Mesendoderm (in vitro differentiated cells): ENCODE data around the gene CYFIP1.

Experiments
- DNase-seq: peaks from one replicate; pipeline ENCODE4 v3.0.0; 2013
- H2AK5ac ChIP-seq: 2 replicates; pipeline ENCODE4 v1.6.1; 2013; ENCODE audit warnings: low read length, inconsistent platforms
- H2BK120ac ChIP-seq: 2 replicates; pipeline ENCODE4 v1.6.1; 2013; ENCODE audit warnings: low read depth, mild to moderate bottlenecking, low read length, moderate library complexity, mixed read lengths
- H2BK15ac ChIP-seq: replicated peaks from 2 replicates; pipeline ENCODE4 v1.6.1; 2013; ENCODE audit warnings: low read depth, mild to moderate bottlenecking, moderate library complexity
- H2BK5ac ChIP-seq: 2 replicates; pipeline ENCODE4 v1.6.1; 2013; ENCODE audit warnings: low read length, inconsistent platforms
- H3K18ac ChIP-seq: 2 replicates; pipeline ENCODE4 v1.6.1; 2013; ENCODE audit warnings: mild to moderate bottlenecking, low read length, mixed read lengths
- H3K23ac ChIP-seq: one replicate; pipeline ENCODE4 v1.6.1; 2013; ENCODE audit warnings: low read length
- H3K27ac ChIP-seq: 2 replicates; pipeline ENCODE4 v1.5.1; 2013; ENCODE audit warnings: low read depth, mild to moderate bottlenecking, inconsistent platforms, low read length, moderate library complexity
- H3K27me3 ChIP-seq: 2 replicates; pipeline ENCODE4 v1.6.1; 2013; ENCODE audit warnings: low read length, control low read depth, mild to moderate bottlenecking, inconsistent platforms; ENCODE audit not compliant: insufficient read depth, poor library complexity
- H3K36me3 ChIP-seq: 2 replicates; pipeline ENCODE4 v1.6.1; 2013; ENCODE audit warnings: low read length, inconsistent platforms; ENCODE audit not compliant: control insufficient read depth, insufficient read depth
- H3K4ac ChIP-seq: one replicate; pipeline ENCODE4 v1.6.1; 2013; ENCODE audit warnings: low read depth, mild to moderate bottlenecking, low read length, moderate library complexity
- H3K4me1 ChIP-seq: 2 replicates; pipeline ENCODE4 v1.6.1; 2013; ENCODE audit warnings: low read depth, low read length, inconsistent platforms; ENCODE audit not compliant: control insufficient read depth
- H3K4me2 ChIP-seq: 2 replicates; pipeline ENCODE4 v1.6.1; 2013; ENCODE audit warnings: low read length
- H3K4me3 ChIP-seq: 2 replicates; pipeline ENCODE4 v1.5.1; 2013; ENCODE audit warnings: mild to moderate bottlenecking, low read length
- H3K56ac ChIP-seq: one replicate; pipeline ENCODE4 v1.6.1; 2013; ENCODE audit warnings: low read length
- H3K79me1 ChIP-seq: 2 replicates; pipeline ENCODE4 v1.6.1; 2013; ENCODE audit warnings: low read length, inconsistent platforms
- H3K79me2 ChIP-seq: 2 replicates; pipeline ENCODE4 v1.6.1; 2013; ENCODE audit warnings: mild to moderate bottlenecking, low read length; ENCODE audit not compliant: control insufficient read depth, insufficient read depth
- H3K9ac ChIP-seq: 2 replicates; pipeline ENCODE4 v1.6.1; 2013; ENCODE audit warnings: low read length, inconsistent platforms
- H4K5ac ChIP-seq: one replicate; pipeline ENCODE4 v1.6.1; 2013; ENCODE audit warnings: low read length
- H4K8ac ChIP-seq: one replicate; pipeline ENCODE4 v1.6.1; 2013; ENCODE audit warnings: low read depth, mild to moderate bottlenecking, control low read depth, low read length, moderate library complexity
- WGBS: extraction: QIAGEN DNeasy Blood & Tissue Kit; methylation state at CpG from one replicate; pipeline ENCODE4 v1.1.7; 2013; ENCODE audit warnings: low lambda C conversion rate, missing lambda C conversion rate; ENCODE audit not compliant: insufficient coverage; ENCODE audit errors: extremely low coverage; 5-methylcytosine and 5-hydroxymethylcytosine counted together

CYFIP1 gene

DNA sequence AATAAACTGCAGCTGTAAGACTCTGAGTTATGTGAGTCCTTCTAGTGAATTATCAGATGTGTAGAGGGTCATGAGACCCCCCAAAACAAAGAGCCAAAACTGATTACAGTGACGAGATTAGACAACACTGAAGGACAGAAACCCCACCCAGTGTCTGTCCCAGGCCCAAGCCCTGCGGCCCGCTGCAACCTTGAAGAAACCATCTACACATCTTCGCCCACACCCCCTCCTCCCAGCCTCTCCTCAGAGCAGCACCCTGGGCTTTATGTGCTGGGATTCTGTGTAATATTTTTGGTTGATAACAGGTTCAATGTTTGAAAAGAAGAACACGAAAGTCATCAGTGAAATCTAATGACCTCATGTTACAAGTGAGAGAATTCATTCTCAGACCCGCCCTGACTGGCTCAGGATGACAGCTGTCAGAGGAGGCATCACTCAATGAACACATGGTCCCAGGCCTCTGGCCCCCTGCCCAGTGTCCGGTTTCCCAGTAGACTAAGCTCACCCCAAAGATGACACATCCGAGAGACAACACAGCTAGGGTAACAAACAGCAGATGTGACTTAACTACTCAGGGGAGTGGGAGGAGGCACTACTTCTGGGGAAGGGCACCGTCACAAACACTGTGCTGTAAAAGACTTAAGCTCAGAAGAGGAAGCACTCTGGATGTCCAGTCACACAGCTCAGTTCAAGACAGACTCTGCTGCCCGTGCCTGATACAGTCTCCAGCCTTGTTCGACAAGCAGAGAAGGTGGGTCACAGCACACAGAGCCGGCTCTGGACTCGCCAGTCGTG is 92.8 kb downstream of the CYFIP1 start:
- no peak overlapping the region for H3K4me3 ChIP-seq
- no peak overlapping the region for H2BK5ac ChIP-seq
- H3K79me2 ChIP-seq = no peaks in the 10 kb centered on the region
- H3K36me3 ChIP-seq = peaks cover 3% of the 10 kb centered on the region
- H4K5ac ChIP-seq = no peak overlapping the region
- H3K4me2 ChIP-seq = no peak overlapping the region
- no CpG with 5 or more reads among the region's 14 CpGs for WGBS
- no peak overlapping the region for H4K8ac ChIP-seq
- no peak overlapping the region for H3K4ac ChIP-seq
- H3K4me1 ChIP-seq = no peaks in the 10 kb centered on the region
- no peak overlapping the region for H3K9ac ChIP-seq
- no peak overlapping the region for H3K27ac ChIP-seq
- H2AK5ac ChIP-seq = no peak overlapping the region
- no peaks in the 10 kb centered on the region for H3K27me3 ChIP-seq
- H3K79me1 ChIP-seq = no peaks in the 10 kb centered on the region
- no peak overlapping the region for H3K56ac ChIP-seq
- DNase-seq = no peak
- H3K23ac ChIP-seq = no peak overlapping the region
- H3K18ac ChIP-seq = no peak overlapping the region
- H2BK120ac ChIP-seq = no peak overlapping the region
- H2BK15ac ChIP-seq = no peak overlapping the region

DNA sequence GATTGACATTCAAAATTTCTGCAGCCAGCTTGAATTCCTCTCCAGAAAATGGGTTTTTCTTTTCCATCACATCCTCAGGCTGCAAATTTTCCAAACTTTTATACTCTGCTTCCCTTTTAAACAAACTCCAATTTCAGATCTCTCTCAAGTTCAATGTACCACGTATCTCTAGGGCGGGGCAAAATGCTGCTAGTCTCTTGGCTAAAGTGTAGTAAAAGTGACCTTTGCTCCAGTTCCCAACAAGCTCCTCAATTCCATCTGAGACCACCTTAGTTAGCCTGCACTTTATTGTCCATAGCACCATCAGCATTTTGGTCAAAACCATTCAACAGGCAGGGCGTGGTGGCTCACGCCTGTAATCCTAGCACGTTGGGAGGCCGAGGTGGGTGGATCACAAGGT is 95.0 kb downstream of the CYFIP1 start:
- Histone ChIP-seq H3K4me1 (no peaks in the 10 kb centered on the region), H3K4me2 (no peak overlapping the region), H3K18ac (no peak overlapping the region), H2BK120ac (no peak overlapping the region), H3K79me1 (no peaks in the 10 kb centered on the region), H3K4ac (no peak overlapping the region), H2AK5ac (no peak overlapping the region), H4K5ac (no peak overlapping the region), H3K23ac (no peak overlapping the region), H3K9ac (no peak overlapping the region), H3K36me3 (peaks cover 3% of the 10 kb centered on the region), H3K56ac (no peak overlapping the region), H2BK5ac (no peak overlapping the region), H2BK15ac (no peak overlapping the region), H3K79me2 (no peaks in the 10 kb centered on the region), H4K8ac (no peak overlapping the region), H3K27me3 (no peaks in the 10 kb centered on the region), H3K4me3 (no peak overlapping the region), H3K27ac (no peak overlapping the region)
- no CpG with 5 or more reads among the region's 6 CpGs for WGBS
- no peak for DNase-seq

DNA sequence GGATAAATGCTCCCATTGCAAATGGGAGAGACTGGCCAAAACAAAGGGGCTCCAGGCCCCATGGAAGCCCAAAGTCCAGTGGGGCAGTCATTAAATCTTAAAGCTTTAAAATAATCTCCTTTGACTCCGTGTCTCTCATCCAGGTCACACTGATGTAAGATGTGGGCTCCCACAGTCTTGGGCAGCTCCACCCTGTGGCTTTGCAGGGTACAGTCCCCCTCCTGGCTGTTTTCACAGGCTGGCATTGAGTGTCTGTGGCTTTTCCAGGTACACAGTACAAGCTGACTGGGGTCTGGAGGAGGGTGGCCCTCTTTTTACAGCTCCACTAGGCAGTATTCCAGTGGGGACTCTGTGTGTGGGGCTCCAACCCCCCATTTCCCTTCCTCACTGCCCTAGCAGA is 95.8 kb downstream of the CYFIP1 start:
- no CpG with 5 or more reads among the region's 1 CpG for WGBS
- no peak overlapping the region for H3K4me2 ChIP-seq
- no peak overlapping the region for H2BK15ac ChIP-seq
- no peak overlapping the region for H2AK5ac ChIP-seq
- H3K79me2 ChIP-seq = no peaks in the 10 kb centered on the region
- no peak overlapping the region for H4K8ac ChIP-seq
- no peak overlapping the region for H2BK5ac ChIP-seq
- DNase-seq = no peak
- no peak overlapping the region for H3K18ac ChIP-seq
- no peak overlapping the region for H3K23ac ChIP-seq
- H3K4ac ChIP-seq = no peak overlapping the region
- H3K9ac ChIP-seq = no peak overlapping the region
- no peak overlapping the region for H4K5ac ChIP-seq
- no peak overlapping the region for H3K4me3 ChIP-seq
- peak overlapping the region; percentile 15 for H3K56ac ChIP-seq
- no peaks in the 10 kb centered on the region for H3K79me1 ChIP-seq
- no peaks in the 10 kb centered on the region for H3K4me1 ChIP-seq
- no peak overlapping the region for H3K27ac ChIP-seq
- peaks cover 3% of the 10 kb centered on the region for H3K36me3 ChIP-seq
- no peak overlapping the region for H2BK120ac ChIP-seq
- no peaks in the 10 kb centered on the region for H3K27me3 ChIP-seq

DNA sequence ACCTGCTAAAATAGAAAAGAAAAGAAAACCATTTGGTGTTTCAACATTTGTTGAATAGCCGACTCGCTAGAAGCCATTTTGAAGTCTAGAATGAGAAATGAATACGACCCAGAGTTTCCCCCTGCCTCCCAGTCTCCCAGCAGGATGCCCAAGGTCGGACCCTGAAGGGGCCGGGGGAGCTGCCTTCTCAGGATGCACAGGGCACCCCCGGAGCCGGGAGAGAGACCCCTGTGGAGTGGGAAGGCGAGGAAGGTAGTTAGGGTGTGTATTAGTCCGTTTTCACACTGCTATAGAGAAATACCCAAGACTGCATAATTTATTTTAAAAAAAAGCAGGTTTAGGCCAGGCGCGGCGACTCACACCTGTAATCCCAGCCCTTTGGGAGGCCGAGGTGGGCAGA is 97.0 kb downstream of the CYFIP1 start:
- Histone ChIP-seq H2BK5ac (no peak overlapping the region), H3K18ac (no peak overlapping the region), H3K56ac (no peak overlapping the region), H4K8ac (no peak overlapping the region), H4K5ac (no peak overlapping the region), H3K4ac (no peak overlapping the region), H3K4me1 (no peaks in the 10 kb centered on the region), H3K27me3 (no peaks in the 10 kb centered on the region), H3K27ac (no peak overlapping the region), H3K79me2 (no peaks in the 10 kb centered on the region), H3K23ac (no peak overlapping the region), H2BK120ac (no peak overlapping the region), H3K4me2 (no peak overlapping the region), H2AK5ac (no peak overlapping the region), H3K36me3 (peaks cover 3% of the 10 kb centered on the region), H3K4me3 (no peak overlapping the region), H3K9ac (no peak overlapping the region), H3K79me1 (no peaks in the 10 kb centered on the region), H2BK15ac (no peak overlapping the region)
- no peak for DNase-seq
- WGBS = no CpG with 5 or more reads among the region's 13 CpGs

DNA sequence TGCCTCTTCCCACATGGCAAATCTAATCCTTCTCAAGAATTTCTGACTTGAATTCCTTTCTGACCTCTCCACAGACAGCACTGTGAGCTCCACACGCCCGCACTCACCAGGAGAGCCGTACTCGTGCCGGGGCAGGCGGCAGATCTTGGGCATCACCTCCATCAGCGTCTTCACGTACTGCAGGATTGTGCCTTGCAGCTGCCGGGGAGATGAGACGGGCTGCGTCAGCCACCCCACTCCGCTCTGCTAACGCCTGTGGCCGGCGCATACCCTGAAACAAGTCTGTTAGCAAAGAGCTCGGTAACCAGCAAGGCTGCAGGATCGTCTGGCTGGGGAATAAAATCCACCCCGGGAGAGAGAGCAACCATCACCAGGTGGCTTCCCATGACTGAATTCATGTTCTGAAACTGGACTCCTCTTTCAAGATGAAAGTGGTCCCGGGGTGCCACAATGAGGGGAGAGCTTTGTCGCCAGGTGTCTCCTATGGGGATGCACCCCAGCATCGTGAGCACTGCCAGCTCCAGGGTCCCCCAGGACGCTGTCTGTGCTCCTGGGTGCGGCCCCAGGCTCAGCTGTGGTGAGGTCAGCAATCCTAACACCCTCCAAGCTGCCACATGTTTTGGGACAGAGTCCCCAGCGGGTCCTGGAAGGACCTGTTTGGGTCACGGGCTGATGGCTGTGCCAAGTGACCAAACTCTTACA is 98.3 kb downstream of the CYFIP1 start:
- no peak overlapping the region for H3K9ac ChIP-seq
- H2BK120ac ChIP-seq = no peak overlapping the region
- H2AK5ac ChIP-seq = no peak overlapping the region
- H3K27me3 ChIP-seq = no peaks in the 10 kb centered on the region
- no peaks in the 10 kb centered on the region for H3K4me1 ChIP-seq
- no peak overlapping the region for H3K4ac ChIP-seq
- no peaks in the 10 kb centered on the region for H3K79me2 ChIP-seq
- H2BK15ac ChIP-seq = no peak overlapping the region
- H3K79me1 ChIP-seq = no peaks in the 10 kb centered on the region
- no CpG with 5 or more reads among the region's 25 CpGs for WGBS
- H3K23ac ChIP-seq = no peak overlapping the region
- no peak overlapping the region for H3K27ac ChIP-seq
- H3K36me3 ChIP-seq = peaks cover 4% of the 10 kb centered on the region
- no peak overlapping the region for H3K4me3 ChIP-seq
- H4K8ac ChIP-seq = no peak overlapping the region
- no peak overlapping the region for H3K18ac ChIP-seq
- H2BK5ac ChIP-seq = no peak overlapping the region
- no peak overlapping the region for H3K56ac ChIP-seq
- no peak for DNase-seq
- no peak overlapping the region for H4K5ac ChIP-seq
- no peak overlapping the region for H3K4me2 ChIP-seq
